Psoas muscle (tissue), 8 donors: ENCODE results near the gene GIT1. TPM values are rescaled to one million over a fixed set of nuclear protein-coding genes. Genes with fewer than 3 reads are reported as not detected.
A peak's percentile ranks its signal among the peaks of the same experiment; 100 is the strongest.

Source experiments
- ATAC-seq, 4 donors: fragments of 200-7000 bp; cut with Tn5 transposase; one replicate each; pipeline ENCODE4 v1.9.1; 2020; ENCODE audit warnings: moderate library complexity in 3 of 4, mild to moderate bottlenecking in 2 of 4
- DNase-seq, 2 donors: peaks; one replicate each; pipeline ENCODE4 v3.0.0-alpha.2; 2020
- H3K27ac ChIP-seq: fragments of 200-600 bp; one replicate; pipeline ENCODE4 v1.8.0; 2022
- H3K27me3 ChIP-seq, 3 donors: fragments of 200-600 bp in 1 of 3; one replicate each; pipeline versions ENCODE4 v1.6.1 to v1.8.0; 2013 to 2022; ENCODE audit warnings: low read length in 2 of 3, mild to moderate bottlenecking in 2 of 3, moderate library complexity in 1 of 3; ENCODE audit not compliant: insufficient read depth in 3 of 3
- H3K36me3 ChIP-seq, 2 donors: fragments of 200-600 bp in 1 of 2; one replicate each; pipeline versions ENCODE4 v1.6.1 to v1.8.0; 2013 to 2022; ENCODE audit warnings: low read depth in 1 of 2, mild to moderate bottlenecking in 1 of 2, moderate library complexity in 1 of 2; ENCODE audit not compliant: insufficient read depth in 1 of 2
- H3K4me1 ChIP-seq: fragments of 200-600 bp; one replicate; pipeline ENCODE4 v1.8.0; 2022
- H3K4me3 ChIP-seq: fragments of 200-600 bp; one replicate; pipeline ENCODE4 v1.8.0; 2022; ENCODE audit warnings: mild to moderate bottlenecking
- H3K9me3 ChIP-seq: fragments of 200-600 bp; one replicate; pipeline ENCODE4 v1.8.0; 2022
- CTCF ChIP-seq: fragments of 200-600 bp; IDR thresholded peaks from one replicate; pipeline ENCODE4 v1.8.0; 2022; ENCODE audit warnings: antibody characterized with exemption
- WGBS, 3 donors: extraction: QIAGEN DNeasy Blood & Tissue Kit; methylation state at CpG; one replicate each; pipeline versions ENCODE4 v1.1.6 to v1.1.7; 2013; 5-methylcytosine and 5-hydroxymethylcytosine counted together
- intact Hi-C, 2 donors: fragments of 100-400 bp; cut with DNase I; formaldehyde crosslinking; loops; one replicate each; pipeline versions ENCODE4 v1.11.0 to v1.14.2; 2022
- polyA plus RNA-seq, 3 donors: library from polyadenylated mRNA; stranded (reverse); fragments of 200-250 nt; gene quantifications; one replicate each; pipeline ENCODE4 v1.2.3, GENCODE V29; 2013
- total RNA-seq, 4 donors: library from RNA; stranded (reverse); fragmentation: NEBNext Ultra II Directional in 2 of 4; extraction: Animal tissue kit (Norgen Biotek cat#: 25700) in 2 of 4; gene quantifications; one replicate each; pipeline versions ENCODE4 v1.2.1 to v1.2.4, GENCODE V29; 2021 to 2023
- donor health status: healthy with polysubstance abuse.
- donor health status: DM: no; HTN: no; CAD: no; lungs with moderate emphysema.
- donor health status: Bipolar disorder and iron deficiency.
- donor health status: healthy.
- donor health status: DM: yes; HTN: yes; CAD: no.
- donor health status: DM: no; HTN: no; CAD: no.
- donor health status: DM: no; HTN: no; CAD: no.
- donor health status: DM: yes; HTN: yes; CAD: no.

GIT1 gene
- total and polyA plus RNA-seq, 7 donors: 24.3 to 46.0 (median 33.5) TPM

- H3K27ac ChIP-seq: peak overlapping the region; percentile 84
- DNase-seq (peak; percentile 39 to 61), ATAC-seq (no peak)
- peak overlapping the region; percentile 81 for H3K4me3 ChIP-seq
- no peaks in the 10 kb centered on the region for H3K36me3 ChIP-seq
- no peaks in the 10 kb centered on the region for H3K27me3 ChIP-seq
- TF ChIP-seq CTCF: no peak
- peaks cover 16% of the 10 kb centered on the region for H3K4me1 ChIP-seq
- WGBS, 3 donors: 36 to 44% (median 42%) methylated on average over 52 to 55 of the region's 55 CpGs
- H3K9me3 ChIP-seq: no peaks in the 10 kb centered on the region
- intact Hi-C loops: no loop called here
These were observed 23.6 kb downstream of the GIT1 start for GRCh38 chr17:29565643-29566472.

GRCh38 chr17:29563816-29564215 is 25.6 kb downstream of the GIT1 start:
- H3K4me3 ChIP-seq: no peak overlapping the region
- H3K27me3 ChIP-seq: no peaks in the 10 kb centered on the region
- no peaks in the 10 kb centered on the region for H3K9me3 ChIP-seq
- no peaks in the 10 kb centered on the region for H3K36me3 ChIP-seq
- intact Hi-C loops: no loop called here
- H3K4me1 ChIP-seq: peaks cover 8% of the 10 kb centered on the region
- ATAC-seq (no peak), DNase-seq (no peak)
- no peak overlapping the region for H3K27ac ChIP-seq
- WGBS, 3 donors: 92 to 97% (median 95%) methylated on average over 3 of the region's 3 CpGs
- no peak for TF ChIP-seq CTCF

GRCh38 chr17:29562615-29563014 is 26.8 kb downstream of the GIT1 start:
- 72 to 76% (median 73%) methylated on average over 18 of the region's 18 CpGs for WGBS, 3 donors
- H3K4me1 ChIP-seq: peaks cover 8% of the 10 kb centered on the region
- DNase-seq: peak in 1 of 2 donors; percentile 46

GRCh38 chr17:29561554-29562517 is 27.6 kb downstream of the GIT1 start:
- H3K27ac ChIP-seq: no peak overlapping the region
- no peak overlapping the region for H3K4me3 ChIP-seq
- H3K36me3 ChIP-seq: no peaks in the 10 kb centered on the region
- no peak for ATAC-seq
- no peaks in the 10 kb centered on the region for H3K27me3 ChIP-seq
- WGBS, 3 donors: 59 to 61% (median 60%) methylated on average over 17 of the region's 17 CpGs
- intact Hi-C loops: no loop called here
- H3K9me3 ChIP-seq: no peaks in the 10 kb centered on the region
- no peak for TF ChIP-seq CTCF
- DNase-seq: peak in 1 of 2 donors; percentile 58
- peaks cover 8% of the 10 kb centered on the region for H3K4me1 ChIP-seq

More at GRCh38 chr17:29562615-29563014, 26.8 kb downstream of the GIT1 start:
- no peaks in the 10 kb centered on the region for H3K9me3 ChIP-seq
- intact Hi-C loops: no loop called here
- H3K4me3 ChIP-seq: no peak overlapping the region
- no peaks in the 10 kb centered on the region for H3K36me3 ChIP-seq
- no peak for TF ChIP-seq CTCF
- no peaks in the 10 kb centered on the region for H3K27me3 ChIP-seq
- no peak for ATAC-seq
- no peak overlapping the region for H3K27ac ChIP-seq
